Activated CD4-positive, alpha-beta T cell treated with anti-CD3 and anti-CD28 coated beads for 36 hours (primary cell): ENCODE data around the gene CITED4. TPM values are rescaled to one million over a fixed set of nuclear protein-coding genes. Genes with fewer than 3 reads are reported as not detected.
"Not testable (repeated sequence)": the region's sequence is repeated elsewhere in the genome, so short reads cannot be mapped to it uniquely, and the experiment has no call there.

Experiments used
- ATAC-seq: fragments of 200-7000 bp; cut with Tn5 transposase; one replicate; pipeline ENCODE4 v1.10.0; 2021; ENCODE audit warnings: mild to moderate bottlenecking, moderate library complexity
- CTCF ChIA-PET: fragments of 350-600 bp; sonication (Branson Sonifier 250); formaldehyde crosslinking; loops from one replicate; lab custom pipeline; 2021; ENCODE audit warnings: antibody characterized with exemption; lab: Charles Lee
- POLR2A ChIA-PET: fragments of 350-600 bp; sonication (Branson Sonifier 250); formaldehyde crosslinking; loops from one replicate; lab custom pipeline; 2021; ENCODE audit warnings: antibody characterized with exemption, inconsistent platforms; lab: Charles Lee
- DNase-seq: peaks from one replicate; pipeline ENCODE4 v3.0.0-alpha.2; 2020
- H3K27ac Mint-ChIP-seq: one replicate; pipeline ENCODE4 v1.8.0; 2021; ENCODE audit warnings: mixed read lengths
- H3K27me3 Mint-ChIP-seq: one replicate; pipeline ENCODE4 v1.8.0; 2021; ENCODE audit warnings: mixed read lengths
- H3K36me3 Mint-ChIP-seq: one replicate; pipeline ENCODE4 v1.8.0; 2021; ENCODE audit warnings: low read depth, mixed read lengths
- H3K4me1 Mint-ChIP-seq: one replicate; pipeline ENCODE4 v1.8.0; 2021; ENCODE audit warnings: mixed read lengths
- H3K4me3 Mint-ChIP-seq: one replicate; pipeline ENCODE4 v1.8.0; 2021; ENCODE audit warnings: mild to moderate bottlenecking, moderate library complexity, mixed read lengths
- H3K9me3 Mint-ChIP-seq: one replicate; pipeline ENCODE4 v1.8.0; 2021; ENCODE audit warnings: low read depth, mixed read lengths
- intact Hi-C, 2 experiments: fragments of 100-400 bp; cut with DNase I in 1 of 2; cut with micrococcal nuclease in 1 of 2; formaldehyde crosslinking; loops; one replicate each; pipeline versions ENCODE4 v1.14.2 to v1.15.1; 2022 to 2024; cut with DNase I, micrococcal nuclease
- total RNA-seq, 2 experiments: library from RNA; stranded (reverse); gene quantifications; one replicate each; pipeline ENCODE4 v1.2.3, GENCODE V29; 2021

Gene CITED4
- total RNA-seq, 2 experiments from 2014 or later = 1.6 to 3.0 TPM

DNA sequence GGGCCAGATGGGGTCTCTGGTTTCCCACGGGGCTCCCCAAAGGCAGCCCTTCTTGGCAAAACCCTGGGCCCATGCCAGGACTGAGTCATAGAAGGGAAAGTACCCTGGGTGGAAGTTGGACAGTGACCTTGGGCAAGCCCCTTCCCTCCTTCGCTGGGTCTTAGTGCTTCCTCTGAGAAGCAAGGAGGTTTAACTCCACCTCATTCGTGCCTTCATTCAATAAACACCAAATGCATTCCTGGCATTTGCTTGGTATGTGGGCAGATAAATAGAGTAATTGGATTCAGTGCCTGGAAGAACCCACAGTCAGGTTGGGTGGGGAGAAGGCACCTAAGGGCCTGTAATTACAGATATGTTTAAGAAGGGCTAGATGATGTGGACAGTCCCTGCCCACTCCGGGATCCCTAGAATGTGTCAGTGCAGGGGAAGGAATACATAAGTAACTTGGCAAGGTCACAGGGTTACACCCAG is 36.3 kb upstream of the CITED4 start:
- H3K27ac Mint-ChIP-seq = no peak overlapping the region
- no peaks in the 10 kb centered on the region for H3K36me3 Mint-ChIP-seq
- H3K9me3 Mint-ChIP-seq = peaks cover 16% of the 10 kb centered on the region
- ATAC-seq = no peak
- peak; percentile 23 for DNase-seq
- H3K4me1 Mint-ChIP-seq = no peaks in the 10 kb centered on the region
- intact Hi-C loops = no loop called here
- H3K27me3 Mint-ChIP-seq = no peaks in the 10 kb centered on the region
- POLR2A ChIA-PET = interaction anchor here (1.0 kb wide), 1 partner anchor 164 kb away, joined by 5 read pairs; no protein-coding TSS in a partner anchor
- H3K4me3 Mint-ChIP-seq = no peak overlapping the region
- CTCF ChIA-PET = no interaction called here

DNA sequence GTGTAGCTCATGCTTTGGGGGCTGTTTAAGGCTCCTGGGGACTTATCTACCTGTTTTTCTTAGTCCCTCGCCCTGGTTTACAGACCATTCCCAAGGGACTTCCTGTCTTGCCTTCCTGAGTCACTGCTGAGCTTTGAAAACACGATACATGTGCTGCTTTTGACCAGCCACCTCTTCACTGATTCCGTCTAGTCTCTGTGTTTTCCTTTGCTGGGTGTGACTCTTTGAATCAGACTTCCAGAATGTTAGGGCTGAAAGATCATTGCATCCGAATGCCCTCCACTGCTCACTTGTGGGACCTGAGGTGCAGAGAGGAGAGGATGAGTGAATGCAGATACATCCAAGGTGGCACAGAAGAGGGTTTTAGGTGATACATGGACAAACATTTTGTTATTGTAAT is 35.4 kb upstream of the CITED4 start:
- Mint-ChIP-seq H3K27ac (no peak overlapping the region), H3K4me1 (no peaks in the 10 kb centered on the region), H3K4me3 (no peak overlapping the region), H3K36me3 (no peaks in the 10 kb centered on the region), H3K27me3 (no peaks in the 10 kb centered on the region), H3K9me3 (peaks cover 18% of the 10 kb centered on the region)
- intact Hi-C loops = no loop called here
- POLR2A ChIA-PET = interaction anchor here (1.0 kb wide), 1 partner anchor 164 kb away, joined by 5 read pairs; no protein-coding TSS in a partner anchor
- DNase-seq (no peak), ATAC-seq (no peak)
- CTCF ChIA-PET = no interaction called here

GRCh38 chr1:40896482-40896881 is 34.3 kb upstream of the CITED4 start:
- H3K36me3 Mint-ChIP-seq = no peaks in the 10 kb centered on the region
- no peak overlapping the region for H3K4me3 Mint-ChIP-seq
- ATAC-seq (no peak), DNase-seq (no peak)
- H3K27me3 Mint-ChIP-seq = peaks cover under 1% of the 10 kb centered on the region
- intact Hi-C loops = no loop called here
- no peak overlapping the region for H3K27ac Mint-ChIP-seq
- peaks cover 18% of the 10 kb centered on the region for H3K9me3 Mint-ChIP-seq
- ChIA-PET POLR2A (no interaction called here), CTCF (no interaction called here)
- H3K4me1 Mint-ChIP-seq = no peaks in the 10 kb centered on the region

GRCh38 chr1:40895601-40896000 is 33.4 kb upstream of the CITED4 start:
- H3K27ac Mint-ChIP-seq = no peak overlapping the region
- intact Hi-C loops = no loop called here
- H3K36me3 Mint-ChIP-seq = no peaks in the 10 kb centered on the region
- no peaks in the 10 kb centered on the region for H3K4me1 Mint-ChIP-seq
- H3K4me3 Mint-ChIP-seq = no peak overlapping the region
- peaks cover 18% of the 10 kb centered on the region for H3K9me3 Mint-ChIP-seq
- DNase-seq (peak; percentile 40), ATAC-seq (peak; percentile 63)
- CTCF ChIA-PET = interaction anchor here (0.6 kb wide), 1 partner anchor 10 kb away, joined by 3 read pairs; no protein-coding TSS in a partner anchor
- POLR2A ChIA-PET = no interaction called here
- peaks cover 2% of the 10 kb centered on the region for H3K27me3 Mint-ChIP-seq

DNA sequence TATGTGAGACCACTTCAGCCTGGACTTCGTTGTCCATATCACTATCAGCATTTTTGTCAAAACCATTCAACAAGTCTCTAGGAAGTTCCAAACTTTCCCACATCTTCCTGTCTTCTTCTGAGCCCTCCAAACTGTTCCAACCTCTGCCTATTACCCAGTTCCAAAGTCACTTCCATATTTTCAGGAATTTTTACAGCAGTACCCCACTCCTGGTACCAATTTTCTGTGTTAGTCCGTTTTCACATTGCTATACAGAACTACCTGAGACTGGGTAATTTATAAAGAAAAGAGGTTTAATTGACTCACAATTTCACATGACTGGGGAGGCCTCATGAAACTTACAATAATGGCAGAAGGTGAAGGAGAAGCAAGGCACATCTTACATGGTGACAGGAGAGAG is 32.7 kb upstream of the CITED4 start:
- intact Hi-C loops, H3K36me3 Mint-ChIP-seq, H3K27me3 Mint-ChIP-seq, ATAC-seq, H3K4me3 Mint-ChIP-seq, DNase-seq, H3K4me1 Mint-ChIP-seq, H3K27ac Mint-ChIP-seq, POLR2A ChIA-PET, CTCF ChIA-PET: not testable (repeated sequence)
- H3K9me3 Mint-ChIP-seq = peaks cover 18% of the 10 kb centered on the region

GRCh38 chr1:40894455-40894854 is 32.3 kb upstream of the CITED4 start:
- H3K27me3 Mint-ChIP-seq = peaks cover 4% of the 10 kb centered on the region
- DNase-seq (no peak), ATAC-seq (no peak)
- no peak overlapping the region for H3K27ac Mint-ChIP-seq
- ChIA-PET POLR2A (no interaction called here), CTCF (no interaction called here)
- no peak overlapping the region for H3K4me3 Mint-ChIP-seq
- no peaks in the 10 kb centered on the region for H3K36me3 Mint-ChIP-seq
- intact Hi-C loops = no loop called here
- peaks cover 18% of the 10 kb centered on the region for H3K9me3 Mint-ChIP-seq
- no peaks in the 10 kb centered on the region for H3K4me1 Mint-ChIP-seq

DNA sequence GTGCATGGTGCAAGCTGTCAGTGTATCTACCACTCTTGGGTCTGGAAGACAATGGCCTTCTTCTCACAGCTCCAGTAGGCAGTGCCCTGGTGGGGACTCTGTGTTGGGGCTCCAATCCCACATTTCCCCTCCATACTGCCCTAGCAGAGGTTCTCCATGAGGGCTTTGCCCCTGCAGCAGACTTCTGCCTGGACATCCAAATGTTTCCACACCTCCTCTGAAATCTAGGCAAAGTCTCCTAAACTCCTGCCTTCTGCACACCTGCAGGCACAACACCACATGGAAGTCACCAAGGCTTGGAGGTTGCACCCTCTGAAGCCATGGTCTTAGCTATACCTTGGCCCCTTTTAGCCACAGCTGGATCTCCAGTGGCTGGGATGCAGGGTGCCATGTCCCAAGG is 31.8 kb upstream of the CITED4 start:
- no peaks in the 10 kb centered on the region for H3K36me3 Mint-ChIP-seq
- H3K9me3 Mint-ChIP-seq = peaks cover 18% of the 10 kb centered on the region
- ChIA-PET POLR2A (no interaction called here), CTCF (interaction anchor here (0.6 kb wide), 1 partner anchor 48 kb away, joined by 5 read pairs; no protein-coding TSS in a partner anchor)
- intact Hi-C loops = no loop called here
- H3K27me3 Mint-ChIP-seq = peaks cover 5% of the 10 kb centered on the region
- DNase-seq (no peak), ATAC-seq (no peak)
- H3K27ac Mint-ChIP-seq = no peak overlapping the region
- no peak overlapping the region for H3K4me3 Mint-ChIP-seq
- no peaks in the 10 kb centered on the region for H3K4me1 Mint-ChIP-seq

- ATAC-seq (no peak), DNase-seq (no peak)
- no peak overlapping the region for H3K27ac Mint-ChIP-seq
- H3K36me3 Mint-ChIP-seq = no peaks in the 10 kb centered on the region
- H3K27me3 Mint-ChIP-seq = peaks cover 14% of the 10 kb centered on the region
- intact Hi-C loops = no loop called here
- H3K4me3 Mint-ChIP-seq = no peak overlapping the region
- ChIA-PET CTCF (interaction anchor here (1.0 kb wide), 1 partner anchor 15 kb away, joined by 3 read pairs; no protein-coding TSS in a partner anchor), POLR2A (no interaction called here)
- peaks cover 18% of the 10 kb centered on the region for H3K9me3 Mint-ChIP-seq
- H3K4me1 Mint-ChIP-seq = no peaks in the 10 kb centered on the region
These were observed 30.2 kb upstream of the CITED4 start for GRCh38 chr1:40892354-40892753.

- peaks cover 20% of the 10 kb centered on the region for H3K27me3 Mint-ChIP-seq
- intact Hi-C loops = no loop called here
- H3K4me1 Mint-ChIP-seq = no peaks in the 10 kb centered on the region
- H3K9me3 Mint-ChIP-seq = peaks cover 18% of the 10 kb centered on the region
- H3K27ac Mint-ChIP-seq = no peak overlapping the region
- H3K36me3 Mint-ChIP-seq = no peaks in the 10 kb centered on the region
- no peak overlapping the region for H3K4me3 Mint-ChIP-seq
- ATAC-seq (no peak), DNase-seq (no peak)
- ChIA-PET CTCF (no interaction called here), POLR2A (no interaction called here)
These were observed 28.6 kb upstream of the CITED4 start for GRCh38 chr1:40890771-40891170.

DNA sequence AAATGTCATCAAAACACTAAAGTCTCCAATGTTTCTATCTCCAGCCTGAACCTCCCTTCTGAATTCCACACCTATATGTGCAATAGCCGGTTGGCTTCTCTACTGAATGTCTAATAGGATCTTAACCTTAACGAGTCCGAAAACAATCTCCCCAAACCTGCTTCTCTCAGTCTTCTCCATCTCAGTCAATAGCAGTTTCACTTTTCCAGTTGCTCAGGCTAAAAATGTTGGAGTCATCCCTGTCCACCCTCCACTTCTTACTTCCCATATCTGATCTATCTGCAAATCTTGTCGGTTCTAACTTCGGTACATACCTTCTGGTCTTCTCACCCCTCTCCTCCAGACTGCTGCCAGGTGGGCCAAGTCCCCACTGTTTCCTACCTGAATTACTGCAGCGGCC is 25.5 kb upstream of the CITED4 start:
- intact Hi-C loops = no loop called here

DNA sequence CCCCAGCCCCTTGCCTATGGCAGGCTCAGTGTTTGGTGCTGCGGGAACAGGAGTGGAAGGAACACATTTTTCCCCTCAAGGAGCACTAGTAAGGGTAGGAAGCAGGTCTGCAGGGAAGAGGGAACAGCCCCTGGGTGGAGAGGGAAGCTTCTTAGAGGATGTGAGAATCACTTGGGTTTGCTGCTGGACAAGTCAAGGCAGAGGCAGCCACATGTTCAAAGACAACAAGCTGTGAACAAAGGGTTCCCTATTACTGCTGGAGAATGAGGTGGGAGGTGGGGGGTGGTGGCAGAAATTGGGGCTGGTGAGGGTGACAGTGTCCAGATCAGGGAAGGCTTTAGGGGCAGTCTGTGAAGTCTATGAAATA is 24.8 kb upstream of the CITED4 start:
- H3K4me1 Mint-ChIP-seq = peaks cover 4% of the 10 kb centered on the region
- no peaks in the 10 kb centered on the region for H3K36me3 Mint-ChIP-seq
- H3K27ac Mint-ChIP-seq = no peak overlapping the region
- peaks cover 37% of the 10 kb centered on the region for H3K27me3 Mint-ChIP-seq
- no peaks in the 10 kb centered on the region for H3K9me3 Mint-ChIP-seq
- no peak for ATAC-seq
- intact Hi-C loops = no loop called here
- DNase-seq = no peak
- CTCF ChIA-PET = no interaction called here
- no peak overlapping the region for H3K4me3 Mint-ChIP-seq
- POLR2A ChIA-PET = no interaction called here

More for the DNA sequence above, 25.5 kb upstream of the CITED4 start:
- Mint-ChIP-seq H3K4me1 (peaks cover 4% of the 10 kb centered on the region), H3K27me3 (peaks cover 35% of the 10 kb centered on the region), H3K36me3 (no peaks in the 10 kb centered on the region), H3K4me3 (no peak overlapping the region), H3K9me3 (no peaks in the 10 kb centered on the region), H3K27ac (no peak overlapping the region)
- ATAC-seq (no peak), DNase-seq (no peak)
- ChIA-PET POLR2A (no interaction called here), CTCF (no interaction called here)

GRCh38 chr1:40886318-40887011 is 24.3 kb upstream of the CITED4 start:
- no peaks in the 10 kb centered on the region for H3K36me3 Mint-ChIP-seq
- DNase-seq (no peak), ATAC-seq (no peak)
- H3K27me3 Mint-ChIP-seq = peaks cover 36% of the 10 kb centered on the region
- ChIA-PET POLR2A (no interaction called here), CTCF (no interaction called here)
- H3K4me3 Mint-ChIP-seq = no peak overlapping the region
- peaks cover 4% of the 10 kb centered on the region for H3K4me1 Mint-ChIP-seq
- H3K27ac Mint-ChIP-seq = no peak overlapping the region
- no peaks in the 10 kb centered on the region for H3K9me3 Mint-ChIP-seq
- intact Hi-C loops = no loop called here
